ENCODE measurements around the gene RAD51B.

Gene RAD51B

DNA sequence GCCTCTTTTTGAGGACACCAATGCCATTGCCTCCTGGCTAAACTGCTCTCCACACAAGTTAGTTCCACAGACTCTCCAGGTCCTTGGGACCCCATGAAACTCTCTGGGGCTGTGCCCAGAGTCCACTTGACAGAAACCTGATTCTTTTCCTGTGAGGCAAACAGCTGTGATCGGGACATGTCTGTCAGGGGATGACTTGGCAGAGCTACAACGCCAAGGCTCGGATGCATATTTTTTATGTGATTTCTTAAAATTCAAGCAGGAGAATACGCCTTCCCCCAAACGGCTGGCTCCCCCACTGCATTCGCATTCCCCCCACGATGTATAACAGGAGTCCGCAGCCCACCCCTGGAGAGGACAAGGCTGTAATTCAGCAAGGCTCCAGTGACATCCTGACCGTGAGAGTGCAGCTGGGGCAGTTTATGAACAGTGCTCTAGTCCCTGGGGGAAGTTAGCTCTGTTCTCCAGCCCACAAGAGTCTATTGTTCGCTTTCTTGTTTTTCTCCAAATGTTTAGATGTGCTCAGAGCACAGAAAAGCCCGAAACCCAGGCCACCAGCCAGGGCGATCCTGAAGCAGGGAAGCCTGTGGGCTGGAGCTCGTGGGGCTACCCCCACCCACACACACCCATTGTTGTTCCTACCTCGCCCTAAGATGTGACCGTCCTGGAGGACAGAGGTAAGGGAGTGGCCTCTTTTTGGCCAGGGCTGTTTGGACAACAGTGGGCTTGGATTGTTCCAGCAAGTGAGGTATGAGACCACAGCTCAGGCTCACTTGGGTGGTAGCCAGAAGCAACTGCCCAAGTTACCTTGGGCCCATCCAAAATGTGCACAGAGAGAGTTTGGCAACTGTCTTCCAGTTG lies 813.8 kb downstream of the RAD51B start:
- no peak for DNase-seq

DNA sequence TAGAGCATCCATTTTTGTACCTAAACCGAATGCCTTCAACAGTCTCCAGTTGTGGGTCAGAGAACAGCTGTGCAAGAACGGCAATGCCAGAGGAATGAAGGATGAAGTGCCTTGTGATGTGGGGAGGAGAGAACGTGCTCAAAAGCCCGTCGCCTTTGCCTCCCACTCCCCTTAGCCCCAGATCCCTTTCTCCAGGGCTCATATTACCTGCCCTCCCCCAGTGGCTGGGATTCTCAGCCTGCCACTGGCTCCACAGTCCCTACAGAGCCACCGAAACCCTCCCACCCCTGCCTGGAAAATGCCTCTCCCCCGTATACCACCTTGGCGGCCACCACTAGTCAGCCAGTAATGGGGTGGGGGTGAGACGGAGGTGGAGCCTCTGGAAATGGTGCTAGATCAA lies 814.8 kb downstream of the RAD51B start:
- DNase-seq, result no peak

DNA sequence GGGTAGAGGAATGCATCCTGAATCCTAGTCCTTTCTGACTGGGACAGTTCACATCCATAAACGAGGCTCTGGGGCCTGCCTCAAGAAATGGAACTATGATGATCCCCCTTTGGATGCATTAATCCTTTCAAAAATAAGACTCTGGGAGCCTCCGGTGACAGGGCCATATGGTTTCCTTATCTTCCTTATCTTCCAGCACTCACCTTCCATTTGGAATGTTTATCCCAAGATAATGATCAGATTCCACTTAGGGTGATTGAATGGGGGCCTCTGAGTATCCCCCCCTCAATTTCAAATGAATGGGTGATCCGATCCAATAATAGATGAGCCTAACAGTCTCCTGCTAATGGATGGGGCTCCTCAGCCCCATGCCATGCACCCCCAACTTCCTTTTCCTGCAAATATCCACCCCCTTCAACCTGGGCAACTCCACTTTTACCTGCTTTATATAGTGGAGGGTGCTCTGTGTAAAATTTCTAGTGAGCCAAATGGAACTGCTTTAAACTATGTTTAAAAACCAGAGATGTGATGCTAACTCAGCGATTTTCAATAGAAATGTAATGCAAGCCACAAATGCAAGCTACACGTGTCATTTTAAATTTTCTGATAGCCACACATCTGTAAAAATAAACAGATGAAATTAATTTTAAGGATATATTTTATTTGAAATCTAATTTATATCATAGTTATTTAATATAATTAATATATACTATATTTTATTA lies 815.5 kb downstream of the RAD51B start:
- DNase-seq, result no peak

DNA sequence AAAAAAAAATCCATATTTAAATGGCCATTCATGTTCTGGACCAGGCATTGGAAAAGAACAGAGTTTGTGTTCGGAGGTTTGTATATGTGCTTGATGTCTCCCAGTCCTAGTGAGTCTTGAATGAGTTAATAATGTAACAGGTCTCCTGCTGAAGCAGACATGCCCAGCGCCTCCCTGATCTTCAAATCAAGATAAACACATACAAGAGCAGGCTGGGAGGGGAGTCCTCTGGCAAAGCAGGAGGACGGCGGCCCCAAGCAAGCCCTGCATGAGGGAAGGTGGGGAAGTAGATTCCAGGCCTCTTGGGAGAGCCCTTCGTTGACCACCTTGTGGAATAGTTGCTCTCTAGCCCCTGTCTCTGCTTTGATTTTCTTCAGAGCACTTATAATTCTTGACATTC lies 817.0 kb downstream of the RAD51B start:
- no peak for DNase-seq

DNA sequence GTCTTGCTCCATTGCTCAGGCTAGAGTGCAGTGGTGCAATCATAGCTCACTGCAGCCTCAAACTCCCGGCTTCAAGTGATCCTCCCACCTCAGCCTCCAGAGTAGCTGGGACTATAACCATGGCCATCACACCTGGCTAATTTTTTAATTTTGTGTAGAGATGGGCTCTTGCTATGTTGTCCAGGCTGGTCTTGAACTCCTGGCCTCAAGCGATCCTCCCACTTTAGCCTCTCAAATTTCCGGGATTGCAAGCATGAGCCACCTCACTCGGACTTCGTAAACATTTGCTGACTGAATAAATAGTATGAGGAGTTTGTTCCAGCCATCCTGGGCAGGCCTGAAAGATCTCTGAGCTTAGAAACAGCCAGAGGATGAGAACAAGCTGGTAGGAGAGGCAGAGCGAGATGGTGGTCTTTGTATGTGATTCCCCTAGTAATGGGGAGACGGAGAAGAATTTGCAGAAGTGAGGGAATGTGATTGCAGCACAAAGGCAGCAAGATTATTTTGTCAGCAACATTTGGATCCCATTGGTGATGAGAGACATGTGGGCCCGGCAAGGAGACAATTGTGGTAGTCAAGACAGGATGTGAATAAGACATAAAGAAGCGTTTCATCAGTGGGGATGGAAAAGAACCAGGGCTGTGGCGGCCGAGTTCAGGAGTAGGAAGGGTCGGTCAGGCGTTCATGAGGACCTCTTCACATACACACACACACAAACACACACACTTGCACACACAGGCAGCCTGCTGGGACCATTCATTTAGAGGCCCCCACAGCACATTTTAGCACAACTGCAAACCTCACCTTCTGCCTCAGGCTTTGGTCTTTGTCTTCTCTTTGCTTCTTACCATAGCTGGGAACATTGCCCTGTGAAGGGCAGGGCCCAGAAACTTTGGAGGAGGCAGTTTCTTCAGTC lies 817.8 kb downstream of the RAD51B start:
- no peak for DNase-seq

DNA sequence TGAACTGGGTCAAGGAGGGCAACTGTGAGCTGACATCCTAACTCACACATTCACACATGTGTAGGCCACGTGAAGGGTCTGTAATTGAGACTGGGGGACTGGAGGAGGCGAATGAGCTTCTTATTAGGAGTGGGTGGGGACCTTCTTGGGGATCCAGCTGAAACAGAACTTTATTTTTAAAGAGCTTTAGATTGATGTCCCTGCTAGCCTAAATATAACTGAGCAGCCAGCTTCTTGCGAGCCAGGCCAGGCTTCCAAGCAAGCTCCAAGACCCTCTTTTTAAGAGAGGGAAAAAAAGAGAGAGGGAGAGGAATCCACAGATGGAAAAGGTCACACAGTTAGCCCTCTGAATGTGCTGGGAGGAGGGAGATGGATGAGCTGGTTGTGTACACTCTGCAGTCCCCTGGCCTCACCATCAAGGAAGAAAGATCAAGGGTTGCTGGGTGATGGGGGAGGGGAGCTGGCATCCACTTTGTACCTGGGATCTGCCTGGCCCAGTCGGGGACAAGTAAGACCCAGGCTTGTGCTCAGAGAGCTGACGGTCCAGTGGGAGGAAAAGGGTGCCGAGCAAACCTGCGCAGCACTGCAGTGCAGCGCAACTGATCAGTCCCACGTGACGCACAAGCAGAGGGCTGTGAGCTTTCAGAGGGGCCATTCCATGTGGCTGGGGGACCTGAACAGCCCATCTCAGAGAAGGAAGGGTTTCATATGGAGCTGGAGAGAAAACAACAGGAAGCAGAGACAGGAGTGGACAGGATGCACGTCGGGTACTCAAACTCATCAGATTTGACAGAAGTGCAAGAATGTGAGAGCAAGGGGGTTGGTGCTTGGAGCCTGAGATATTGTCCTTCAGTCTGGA lies 818.8 kb downstream of the RAD51B start:
- DNase-seq, result no peak

DNA sequence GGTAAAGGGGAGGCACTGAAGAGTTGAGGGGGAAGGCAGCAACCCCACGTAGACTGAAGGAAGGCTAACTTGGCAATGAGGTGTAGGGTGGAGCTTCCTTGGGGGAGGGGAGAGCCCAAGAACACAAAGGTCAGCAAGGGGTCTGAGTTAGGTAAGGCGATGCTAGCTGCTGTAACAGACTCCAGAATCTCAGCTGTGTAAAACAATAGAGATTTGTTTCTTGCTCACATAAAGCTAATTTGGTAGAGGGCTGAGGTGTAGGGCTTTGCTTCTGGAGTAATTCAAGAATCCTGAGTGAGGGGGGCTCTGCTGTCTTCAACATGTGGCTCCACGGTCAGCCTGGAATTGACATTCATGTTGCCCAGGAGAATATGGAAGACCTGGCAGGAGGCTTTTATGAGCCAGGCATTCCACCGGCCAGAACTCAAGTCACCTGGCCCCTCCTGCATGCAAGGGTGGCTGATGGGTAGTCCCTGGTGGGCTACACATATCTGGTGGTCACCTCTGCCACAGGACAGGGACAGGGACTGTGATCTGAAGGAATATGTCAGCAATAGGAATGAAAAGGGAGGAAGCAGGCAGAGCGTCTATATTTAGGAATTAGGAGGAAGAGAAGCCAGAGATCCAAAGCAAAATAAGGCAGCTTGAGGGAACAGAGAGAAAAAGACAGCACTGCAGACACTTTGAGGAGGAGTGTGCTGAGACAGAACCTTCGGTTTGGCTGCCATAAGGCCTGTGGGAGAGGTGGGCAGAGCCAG lies 819.6 kb downstream of the RAD51B start:
- DNase-seq, result no peak

DNA sequence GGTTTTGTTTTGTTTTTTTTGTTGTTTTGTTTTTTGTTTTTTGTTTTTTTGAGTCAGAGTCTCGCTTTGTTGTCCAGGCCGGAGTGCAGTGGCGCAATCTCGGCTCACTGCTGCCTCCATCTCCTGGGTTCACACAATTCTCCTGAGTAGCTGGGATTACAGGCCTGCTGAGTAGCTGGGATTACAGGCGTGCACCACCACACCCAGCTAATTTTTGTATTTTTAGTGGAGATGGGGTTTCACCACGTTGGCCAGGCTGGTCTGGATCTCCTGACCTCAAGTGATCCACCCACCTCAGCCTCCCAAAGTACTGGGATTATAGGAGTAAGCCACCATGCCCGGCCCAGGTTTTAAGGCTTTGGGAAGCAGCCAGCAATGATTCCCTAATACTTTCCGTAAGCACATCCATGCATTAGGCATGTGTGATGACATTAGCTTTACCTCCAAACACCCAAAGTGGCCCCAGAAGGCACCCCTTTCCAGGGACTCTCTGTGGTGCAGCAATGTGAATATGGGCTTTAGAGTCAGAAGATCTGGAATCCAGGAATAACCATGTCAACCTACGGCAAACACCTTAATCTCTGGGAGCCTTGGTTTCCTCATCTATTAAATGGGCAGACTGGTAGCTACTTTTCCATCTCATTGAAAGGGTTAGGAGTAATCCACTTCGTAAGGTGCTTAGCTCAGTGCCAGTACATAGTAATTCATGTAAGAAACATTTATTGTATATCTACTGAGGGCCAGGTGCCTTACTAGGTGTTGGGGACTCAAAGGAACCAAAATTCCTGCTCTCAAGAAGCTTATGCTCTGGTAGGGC lies 820.4 kb downstream of the RAD51B start:
- DNase-seq, result no peak

DNA sequence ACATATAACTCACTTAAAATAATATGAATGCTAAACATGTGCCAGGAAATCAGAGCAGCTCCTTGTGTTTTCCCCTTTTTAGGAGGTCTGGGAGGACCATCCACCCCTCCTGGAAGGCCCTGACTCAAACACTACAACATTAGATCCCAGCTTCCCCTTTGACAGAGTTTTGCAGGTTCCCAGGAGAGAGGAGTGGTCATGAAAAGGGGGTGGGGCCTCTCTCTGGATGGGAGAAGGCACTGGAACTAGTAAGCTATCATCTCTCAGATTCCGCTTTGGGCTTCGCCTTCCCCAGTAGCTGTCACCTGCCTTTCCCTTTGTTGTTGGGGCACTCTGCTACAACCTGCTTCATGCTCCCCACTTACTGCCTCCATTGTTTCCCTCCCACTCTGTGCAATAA lies 824.1 kb downstream of the RAD51B start:
- DNase-seq, result no peak

DNA sequence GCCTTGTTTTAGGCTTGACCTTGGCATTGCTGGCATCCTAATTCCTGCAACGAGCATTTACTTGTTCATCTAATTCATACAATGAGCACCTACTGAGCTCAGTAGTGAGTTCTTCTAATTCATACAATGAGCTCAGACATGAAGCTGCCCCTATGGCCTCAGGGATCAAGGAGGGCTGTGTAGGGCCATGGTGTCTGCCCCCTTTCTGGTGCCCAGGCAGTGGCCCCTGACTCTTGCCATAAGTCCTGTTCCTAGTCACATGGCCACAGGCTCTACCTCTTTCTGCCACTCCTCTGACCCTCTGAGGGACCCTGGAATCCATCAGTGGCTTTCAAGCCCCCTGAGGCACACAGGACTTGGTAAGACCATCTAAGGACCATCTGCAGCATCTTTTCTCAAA lies 824.5 kb downstream of the RAD51B start:
- DNase-seq, result no peak

DNA sequence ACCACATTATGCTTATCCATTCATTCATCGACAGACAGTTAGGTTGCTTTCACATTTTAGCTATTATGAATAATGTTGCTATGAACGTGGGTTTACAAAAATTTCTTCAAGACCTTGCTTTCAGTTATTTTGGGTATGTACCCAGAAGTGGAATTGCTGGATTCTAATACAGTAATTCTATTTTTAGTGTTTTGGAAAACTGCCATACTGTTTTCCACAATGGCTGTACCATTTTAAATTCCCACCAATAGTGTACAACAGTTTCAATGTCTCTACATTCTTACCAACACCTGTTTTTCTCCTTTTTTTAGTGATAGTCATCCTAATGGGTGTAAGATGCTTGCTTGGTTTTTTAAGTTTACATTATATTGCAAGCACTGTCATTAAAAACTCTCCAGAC lies 825.8 kb downstream of the RAD51B start:
- DNase-seq, result no peak

DNA sequence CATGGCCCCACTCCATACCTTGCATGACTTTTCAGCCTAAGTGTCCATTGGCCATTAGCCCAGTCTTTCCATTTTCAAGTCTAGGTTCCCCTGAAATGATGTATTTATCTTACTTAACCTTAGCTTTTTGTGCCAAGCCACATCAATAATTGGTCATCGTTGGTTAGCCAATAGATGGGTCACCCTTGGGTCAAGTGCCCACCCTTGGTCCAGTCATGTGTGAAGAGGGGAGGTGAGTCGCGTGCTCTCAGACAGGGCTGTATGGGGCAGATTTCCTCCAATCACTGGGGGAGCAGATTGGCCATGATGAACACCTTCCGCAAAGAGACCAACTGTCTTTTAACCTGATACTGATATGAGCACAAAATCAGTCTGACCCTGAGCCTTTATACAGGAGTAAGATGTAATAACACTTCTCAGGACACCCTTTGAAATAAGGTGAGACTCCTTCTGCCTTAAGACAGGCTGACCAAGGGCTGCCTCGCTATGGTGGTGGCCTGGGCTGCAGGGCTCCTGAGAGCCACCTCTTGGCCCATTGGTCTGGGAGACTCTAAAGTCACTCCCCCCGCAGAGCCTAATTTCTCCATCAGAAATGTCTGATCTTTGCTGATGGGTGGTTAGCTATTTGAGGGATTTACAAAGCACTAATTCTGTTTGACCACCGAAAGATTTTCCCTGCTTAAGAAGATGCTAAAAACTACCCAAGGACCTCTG lies 830.1 kb downstream of the RAD51B start:
- DNase-seq, result no peak

DNA sequence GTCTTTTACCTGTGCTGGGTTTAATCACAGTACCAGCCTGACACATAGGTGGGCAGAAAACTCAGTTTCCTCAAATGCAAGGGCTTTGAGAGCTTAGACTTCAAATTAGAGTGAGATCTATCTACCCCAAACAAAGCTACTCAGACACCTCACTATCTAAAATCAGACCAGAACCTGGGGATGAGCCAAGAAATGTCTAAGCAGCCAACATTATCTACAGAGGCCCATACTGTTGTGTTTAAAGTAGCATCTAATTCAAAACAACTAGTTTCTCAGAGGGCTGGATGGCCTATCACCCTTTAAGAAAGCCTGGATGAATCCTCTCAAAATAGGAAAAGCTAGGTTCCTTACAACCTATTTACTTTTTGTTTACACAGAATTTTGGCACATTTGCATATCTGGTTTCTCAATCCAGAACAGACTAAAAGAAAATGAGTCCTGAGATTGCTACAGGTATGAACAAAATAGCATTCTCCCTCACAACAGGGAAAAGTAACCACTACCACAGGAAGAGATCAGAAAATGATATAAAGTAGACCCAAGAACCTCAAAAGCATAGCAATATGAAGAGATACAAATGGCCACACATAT lies 830.9 kb downstream of the RAD51B start:
- no peak for DNase-seq

DNA sequence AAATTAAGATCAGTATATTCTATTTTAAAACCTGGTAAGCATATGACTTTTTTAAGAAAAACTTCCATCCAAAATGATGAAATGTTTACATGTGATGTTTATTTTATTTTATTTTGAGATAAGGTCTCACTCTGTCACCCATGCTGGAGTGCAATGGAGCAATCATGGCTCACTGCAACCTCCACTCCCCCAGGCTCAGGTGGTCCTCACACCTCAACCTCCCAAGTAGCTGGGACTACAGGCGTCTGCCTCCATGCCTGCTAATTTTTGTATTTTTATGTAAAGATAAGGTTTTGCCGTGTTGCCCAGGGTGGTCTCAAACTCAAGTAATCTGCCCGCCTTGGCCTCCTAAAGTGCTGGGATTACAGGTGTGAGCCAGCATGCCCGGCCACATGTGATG lies 831.5 kb downstream of the RAD51B start:
- DNase-seq, result no peak

DNA sequence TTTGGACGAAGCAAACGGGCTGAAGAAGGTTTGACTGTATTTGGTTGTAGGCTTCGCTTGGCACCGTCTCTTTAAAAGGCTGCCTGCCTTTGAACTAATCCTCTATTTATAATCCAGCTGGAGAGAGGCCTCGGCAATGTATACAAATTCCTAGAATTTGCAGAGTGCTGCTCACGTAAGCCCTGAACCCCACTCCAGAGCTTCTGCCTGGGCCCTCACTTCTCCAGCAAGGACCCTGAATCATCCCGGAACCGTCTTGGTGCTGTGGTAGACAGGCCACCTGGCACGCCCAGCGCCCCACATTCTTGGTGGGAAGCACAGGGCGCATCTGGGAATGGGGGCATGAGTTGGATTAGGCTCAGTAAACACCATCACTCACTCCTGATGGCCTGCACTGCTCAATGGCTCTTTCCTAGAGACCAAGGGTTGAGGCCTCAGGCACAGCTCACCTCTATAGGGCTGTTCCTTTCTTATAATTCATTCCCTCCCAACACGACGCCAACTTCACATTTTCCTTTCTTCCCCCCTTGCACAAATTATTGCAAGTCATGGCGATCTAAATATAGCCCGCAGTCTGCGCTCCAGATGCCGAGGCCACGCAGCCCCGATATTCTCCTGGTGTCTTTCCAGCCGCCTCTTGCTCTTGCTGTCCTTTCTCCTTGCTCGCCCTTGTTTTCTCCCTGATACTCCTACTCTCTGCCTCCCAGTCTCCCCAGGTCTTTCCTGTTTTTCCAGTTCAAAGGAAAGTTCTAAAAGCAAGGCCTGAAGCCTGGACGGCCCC lies 832.3 kb downstream of the RAD51B start:
- DNase-seq, result no peak

DNA sequence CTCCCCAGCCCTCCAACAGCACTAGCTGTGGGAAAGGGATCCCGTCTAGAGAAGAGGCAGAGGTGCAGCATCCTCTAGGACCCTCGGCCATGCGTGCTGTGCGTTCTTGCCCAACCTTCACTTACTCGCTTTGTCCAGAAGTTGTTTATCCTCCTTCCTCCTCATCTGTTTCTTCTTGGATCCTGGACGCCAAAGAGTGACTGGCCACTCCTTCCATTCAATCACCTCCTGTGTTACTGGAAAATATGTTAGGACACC lies 832.8 kb downstream of the RAD51B start:
- no peak for DNase-seq

DNA sequence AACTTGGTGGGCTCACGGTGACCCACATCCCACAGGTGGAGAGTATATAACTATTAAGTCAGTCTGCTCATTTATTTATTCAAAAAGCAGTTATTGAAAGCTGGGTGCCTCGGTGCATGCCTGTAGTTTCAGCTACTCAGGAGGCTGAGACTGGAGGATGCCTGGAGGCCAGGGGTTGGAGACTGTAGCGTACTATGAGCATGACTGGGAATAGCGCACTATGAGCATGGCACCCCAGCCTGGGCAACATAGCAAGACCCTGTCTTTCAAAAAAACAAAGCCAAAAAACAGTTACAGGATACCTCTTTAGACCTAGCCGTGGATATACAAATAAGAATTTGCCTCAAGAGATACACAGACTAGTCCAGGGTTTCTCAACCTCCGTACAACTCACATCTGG lies 833.5 kb downstream of the RAD51B start:
- no peak for DNase-seq

DNA sequence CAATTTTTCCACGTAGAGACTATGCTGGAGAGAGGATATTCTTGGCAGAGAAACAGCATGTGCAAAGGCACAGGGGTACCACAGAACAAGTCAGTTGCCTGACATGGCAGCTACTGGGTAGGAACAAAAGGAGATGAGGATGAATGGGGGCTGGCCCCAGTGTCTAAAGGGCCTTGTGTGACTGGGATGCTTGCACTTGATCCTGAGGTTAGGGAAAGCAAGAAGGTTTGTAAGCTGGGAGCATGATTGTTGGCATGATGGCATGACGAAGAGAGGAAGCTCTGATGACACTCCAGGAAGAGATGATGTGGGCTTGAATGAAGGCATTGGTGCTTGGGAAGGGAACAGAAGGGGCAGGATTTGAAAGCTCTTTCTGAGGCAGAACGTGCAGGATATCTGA lies 834.2 kb downstream of the RAD51B start:
- no peak for DNase-seq

DNA sequence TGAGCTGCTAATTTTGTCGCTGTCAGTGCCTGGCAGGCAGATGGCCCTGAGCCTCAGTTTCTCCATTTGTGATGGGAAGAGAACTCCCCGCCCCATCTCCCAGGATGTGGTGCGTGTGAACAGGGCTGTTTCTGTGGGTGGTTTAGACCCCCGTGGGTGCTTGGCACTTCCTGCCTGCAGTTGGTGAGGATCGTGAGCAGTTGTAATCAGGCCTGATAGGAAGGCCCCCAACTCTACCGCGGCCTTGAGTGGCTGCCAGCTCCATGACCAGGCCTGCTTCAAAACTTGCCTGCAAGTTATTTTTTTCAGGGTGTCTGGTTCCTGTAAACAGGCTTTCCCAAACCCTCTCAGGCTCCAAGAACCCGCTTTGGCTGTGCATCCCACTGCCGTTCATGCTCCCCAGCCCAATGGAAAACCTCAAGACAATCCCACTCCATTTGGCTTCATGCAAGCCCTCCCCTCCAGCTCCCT lies 834.9 kb downstream of the RAD51B start:
- no peak for DNase-seq
